ENCODE data around the gene CTDP1.
"Not testable (repeated sequence)": the region's sequence is repeated elsewhere in the genome, so short reads cannot be mapped to it uniquely, and the experiment has no call there.

The CTDP1 gene

DNA sequence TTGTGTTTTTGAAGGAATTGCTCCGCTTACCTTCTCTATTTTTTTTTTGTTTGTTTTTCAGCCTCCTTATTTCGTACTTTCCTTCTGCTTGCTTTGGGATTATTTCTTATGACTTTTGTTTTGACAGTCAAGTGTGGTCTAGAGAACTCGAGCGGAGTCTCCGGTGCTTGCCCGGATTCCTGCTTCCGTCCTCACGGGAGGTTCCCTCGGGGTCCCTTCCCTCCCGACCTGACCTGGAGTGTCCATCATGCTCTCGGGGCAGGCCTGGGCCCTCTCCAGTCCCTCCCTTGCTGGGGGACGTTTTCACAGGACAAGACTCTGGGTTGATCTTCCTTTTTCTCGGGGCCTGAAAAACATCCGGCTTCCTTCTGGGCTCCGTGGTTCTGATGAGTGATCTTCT lies 45.9 kb downstream of the CTDP1 start:
- DNase-seq (ENCODE audit: low spot score) = no peak

DNA sequence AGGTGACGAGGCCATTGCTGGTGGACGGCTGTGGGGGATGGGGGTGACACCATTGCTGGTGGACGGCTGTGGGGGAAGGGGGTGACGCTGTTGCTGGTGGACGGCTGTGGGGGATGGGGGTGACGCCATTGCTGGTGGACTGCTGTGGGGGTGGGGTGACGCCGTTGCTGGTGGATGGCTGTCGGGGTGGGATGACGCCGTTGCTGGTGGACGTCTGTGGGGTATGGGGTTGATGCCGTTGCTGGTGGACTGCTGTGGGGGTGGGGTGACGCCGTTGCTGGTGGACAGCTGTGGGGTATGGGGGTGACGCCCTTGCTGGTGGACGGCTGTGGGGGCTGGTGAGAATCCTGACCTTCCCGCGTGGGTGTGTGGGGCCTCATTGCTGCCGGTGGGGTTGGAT lies 47.1 kb downstream of the CTDP1 start:
- no peak for DNase-seq (ENCODE audit: low spot score)

GRCh38 chr18:79727211-79727610 lies 47.6 kb downstream of the CTDP1 start:
- DNase-seq (ENCODE audit: low spot score) = no peak

GRCh38 chr18:79728931-79729586 lies 49.5 kb downstream of the CTDP1 start:
- no peak for DNase-seq (ENCODE audit: low spot score)

DNA sequence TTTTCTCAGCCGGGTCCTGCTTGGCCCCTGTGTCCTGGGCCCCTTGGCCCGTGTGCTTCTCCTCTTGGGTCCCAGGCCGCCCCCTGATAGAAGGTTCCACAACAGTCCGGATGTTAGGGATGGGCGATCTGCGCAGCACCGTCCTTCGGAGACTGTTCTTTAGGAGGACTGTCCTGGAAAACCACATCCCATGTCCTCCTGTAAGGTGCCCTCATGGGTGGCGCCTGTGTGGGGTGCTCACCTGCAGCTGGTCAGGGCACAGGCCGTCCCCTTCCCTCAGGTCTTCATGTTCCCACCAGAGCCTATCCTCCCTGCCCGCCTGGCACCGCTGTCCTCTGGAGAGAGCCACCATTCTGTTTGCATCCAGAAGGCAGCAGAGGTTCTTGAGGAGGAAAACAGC lies 50.0 kb downstream of the CTDP1 start:
- DNase-seq (ENCODE audit: low spot score) = no peak

GRCh38 chr18:79730804-79731203 lies 51.2 kb downstream of the CTDP1 start:
- no peak for DNase-seq (ENCODE audit: low spot score)

DNA sequence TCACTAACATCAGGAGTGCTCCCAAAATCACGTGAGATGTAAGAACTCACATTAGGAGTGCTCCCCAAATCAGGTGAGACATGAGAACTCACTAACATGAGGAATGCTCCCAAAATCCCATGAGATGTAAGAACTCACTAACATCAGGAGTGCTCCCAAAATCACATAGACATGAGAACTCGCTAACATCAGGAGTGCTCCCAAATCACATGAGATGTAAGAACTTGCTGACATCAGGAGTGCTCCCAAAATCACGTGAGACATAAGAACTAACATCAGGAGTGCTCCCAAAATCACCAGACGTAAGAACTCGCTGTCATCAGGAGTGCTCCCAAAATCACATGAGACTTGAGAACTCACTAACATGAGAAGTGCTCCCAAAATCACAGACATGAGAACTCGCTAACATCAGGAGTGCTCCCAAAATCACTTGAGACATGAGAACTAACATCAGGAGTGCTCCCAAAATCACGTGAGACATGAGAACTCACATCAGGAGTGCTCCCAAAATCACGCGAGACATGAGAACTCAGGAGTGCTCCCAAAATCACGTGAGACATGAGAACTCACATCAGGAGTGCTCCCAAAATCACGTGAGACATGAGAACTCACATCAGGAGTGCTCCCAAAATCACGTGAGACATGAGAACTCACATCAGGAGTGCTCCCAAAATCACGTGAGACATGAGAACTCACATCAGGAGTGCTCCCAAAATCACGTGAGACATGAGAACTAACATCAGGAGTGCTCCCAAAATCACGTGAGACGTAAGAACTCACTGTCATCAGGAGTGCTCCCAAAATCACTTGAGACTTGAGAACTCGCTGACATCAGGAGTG lies 52.5 kb downstream of the CTDP1 start:
- not testable (repeated sequence) for DNase-seq (ENCODE audit: low spot score)

DNA sequence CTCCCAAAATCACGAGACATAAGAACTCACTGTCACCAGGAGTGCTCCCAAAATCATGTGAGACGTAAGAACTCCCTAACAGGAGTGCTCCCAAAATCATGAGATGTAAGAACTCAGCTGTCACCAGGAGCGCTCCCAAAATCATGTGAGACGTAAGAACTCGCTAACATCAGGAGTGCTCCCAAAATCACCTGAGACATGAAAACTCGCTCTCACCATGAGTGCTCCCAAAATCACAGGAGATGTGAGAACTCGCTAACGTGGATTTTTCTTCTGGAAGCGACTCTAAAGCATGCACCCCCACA lies 53.1 kb downstream of the CTDP1 start:
- DNase-seq (ENCODE audit: low spot score) = no peak

GRCh38 chr18:79733135-79733701 lies 53.6 kb downstream of the CTDP1 start:
- DNase-seq (ENCODE audit: low spot score) = no peak

DNA sequence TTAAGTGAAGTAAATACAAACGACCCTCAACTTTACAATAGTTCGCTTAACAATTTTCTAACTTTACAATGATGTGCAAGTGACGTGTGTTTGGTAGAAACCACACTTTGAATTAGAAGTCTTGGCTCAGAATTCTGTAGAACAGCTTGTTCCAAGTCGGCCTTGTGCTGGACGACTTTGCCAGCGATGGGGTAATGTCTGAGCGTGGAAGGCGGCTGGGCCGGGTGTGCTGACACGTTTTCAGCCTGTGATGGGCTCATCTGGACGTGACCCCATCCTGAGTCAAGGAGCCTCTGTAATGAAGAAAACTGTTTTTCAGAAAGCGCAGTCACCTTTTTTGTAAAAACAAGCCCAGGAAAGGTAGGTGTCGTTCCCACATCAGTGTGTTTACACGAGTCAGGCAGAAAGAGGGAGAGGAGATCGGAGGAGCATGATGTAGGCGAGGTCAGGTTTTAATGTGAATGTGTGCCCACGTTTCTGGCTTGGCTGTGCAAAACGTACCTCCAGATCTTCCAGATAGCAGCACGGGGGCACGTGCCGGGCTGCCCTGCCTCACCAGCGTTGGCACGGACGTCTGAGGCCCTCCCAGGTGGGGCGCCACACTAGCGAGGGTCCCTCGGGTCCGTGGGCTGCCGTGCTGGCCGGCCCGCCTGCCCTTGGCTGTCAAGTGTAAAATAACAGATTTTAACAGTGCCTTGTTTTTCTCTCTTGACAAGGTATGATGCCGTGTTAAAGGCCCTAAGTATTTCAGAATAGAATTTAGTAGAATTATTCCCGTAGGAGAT lies 54.6 kb downstream of the CTDP1 start:
- no peak for DNase-seq (ENCODE audit: low spot score)

GRCh38 chr18:79735071-79735980 lies 55.7 kb downstream of the CTDP1 start:
- DNase-seq (ENCODE audit: low spot score) = no peak

DNA sequence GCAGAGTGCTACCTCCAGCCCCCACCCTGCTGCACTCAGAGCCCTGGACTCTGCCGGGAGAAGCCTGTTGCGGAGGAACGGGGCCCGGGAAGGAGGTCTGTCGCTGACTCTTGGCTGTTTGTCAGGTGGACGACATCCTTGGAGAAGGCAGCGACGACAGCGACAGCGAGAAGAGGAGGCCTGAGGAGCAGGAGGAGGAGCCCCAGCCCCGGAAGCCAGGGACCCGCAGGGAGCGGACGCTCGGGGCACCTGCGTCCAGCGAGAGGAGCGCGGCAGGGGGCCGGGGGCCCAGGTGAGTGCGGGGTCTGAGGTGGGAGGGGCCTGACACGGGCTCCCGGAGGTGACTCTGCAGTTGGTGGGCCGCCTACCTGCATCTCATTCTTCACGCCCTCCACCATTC lies 56.6 kb downstream of the CTDP1 start:
- no peak for DNase-seq (ENCODE audit: low spot score)

DNA sequence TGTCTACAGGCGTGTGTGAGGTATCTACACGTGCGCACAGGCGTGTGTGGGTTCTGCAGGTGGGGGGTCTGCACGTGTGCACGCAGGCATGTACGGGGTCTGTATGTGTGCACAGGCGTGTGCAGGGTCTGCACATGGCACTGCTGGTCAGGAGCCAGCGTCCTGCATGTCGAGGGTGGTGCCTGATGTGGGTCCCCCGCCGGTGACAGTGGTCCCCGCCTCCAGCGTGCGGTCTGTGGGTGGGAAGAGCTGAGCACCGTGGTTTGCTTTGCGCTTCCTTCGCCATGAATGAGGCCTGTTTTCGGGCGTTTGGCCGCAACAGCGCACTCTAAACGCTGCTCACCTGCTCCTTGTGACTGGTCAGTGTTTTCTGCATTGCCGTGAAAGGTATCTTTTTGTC lies 57.2 kb downstream of the CTDP1 start:
- no peak for DNase-seq (ENCODE audit: low spot score)

DNA sequence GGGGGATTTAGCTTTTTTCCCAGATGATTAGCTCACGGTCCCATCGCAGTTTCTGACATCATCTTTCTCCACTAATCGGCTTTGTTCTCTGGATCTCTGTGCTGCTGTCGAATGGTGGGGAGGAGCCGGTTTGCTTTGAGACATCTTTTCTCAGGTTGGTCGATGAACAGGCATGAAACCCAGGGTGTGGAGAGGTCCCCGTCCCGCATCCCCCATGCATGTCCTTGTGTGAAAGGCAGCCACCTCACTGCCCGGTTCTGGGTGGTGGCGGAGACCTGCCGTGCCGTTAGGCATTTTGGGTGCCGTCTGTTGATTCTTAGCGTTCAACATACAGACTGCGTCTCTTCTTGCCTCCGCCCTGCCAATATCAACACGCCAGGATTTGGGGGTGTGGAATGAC lies 57.8 kb downstream of the CTDP1 start:
- no peak for DNase-seq (ENCODE audit: low spot score)

DNA sequence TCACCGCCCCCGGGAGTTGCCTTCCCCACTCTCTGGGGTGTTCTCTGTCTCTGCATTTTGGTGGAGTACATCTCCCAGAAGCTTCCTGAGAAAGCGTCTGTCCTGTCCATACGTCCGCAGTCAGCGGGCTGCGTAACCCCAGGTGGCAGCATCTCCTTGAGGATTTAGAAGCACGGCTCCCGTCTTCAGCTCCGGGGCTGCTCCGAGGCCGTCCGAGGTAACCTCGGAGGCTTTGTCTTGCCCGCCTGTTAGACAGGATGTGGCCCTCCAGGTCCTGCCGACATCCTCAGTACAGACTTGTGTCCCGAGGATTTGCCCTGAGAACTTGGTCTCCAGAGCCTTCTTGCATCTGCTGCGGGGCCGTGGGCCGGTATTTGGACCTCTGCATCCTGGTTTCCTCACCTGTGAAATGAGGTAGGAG lies 58.4 kb downstream of the CTDP1 start:
- no peak for DNase-seq (ENCODE audit: low spot score)

GRCh38 chr18:79738581-79739439 lies 59.2 kb downstream of the CTDP1 start:
- peak; percentile 85 for DNase-seq (ENCODE audit: low spot score)

DNA sequence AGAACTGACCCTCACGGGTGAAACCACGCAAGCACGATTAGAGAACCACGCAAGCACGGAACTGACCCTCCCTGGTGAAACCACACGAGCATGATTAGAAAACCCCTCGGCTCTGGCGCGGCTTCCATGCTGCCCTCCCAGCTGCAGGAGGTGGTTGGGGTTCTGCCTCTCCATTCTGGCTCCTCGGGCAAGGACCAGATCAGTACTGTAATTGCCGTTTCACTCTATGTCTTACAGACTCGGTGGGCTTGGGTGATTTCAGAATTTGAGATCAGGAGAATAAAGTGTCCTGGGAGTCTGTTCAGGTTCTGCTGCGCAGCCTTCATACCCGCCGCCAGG lies 59.8 kb downstream of the CTDP1 start:
- DNase-seq (ENCODE audit: low spot score) = no peak

- not testable (repeated sequence) for DNase-seq (ENCODE audit: low spot score)
Measured at GRCh38 chr18:79740047-79740446, 60.4 kb downstream of the CTDP1 start.

GRCh38 chr18:79740521-79741361 lies 61.1 kb downstream of the CTDP1 start:
- no peak for DNase-seq (ENCODE audit: low spot score)

DNA sequence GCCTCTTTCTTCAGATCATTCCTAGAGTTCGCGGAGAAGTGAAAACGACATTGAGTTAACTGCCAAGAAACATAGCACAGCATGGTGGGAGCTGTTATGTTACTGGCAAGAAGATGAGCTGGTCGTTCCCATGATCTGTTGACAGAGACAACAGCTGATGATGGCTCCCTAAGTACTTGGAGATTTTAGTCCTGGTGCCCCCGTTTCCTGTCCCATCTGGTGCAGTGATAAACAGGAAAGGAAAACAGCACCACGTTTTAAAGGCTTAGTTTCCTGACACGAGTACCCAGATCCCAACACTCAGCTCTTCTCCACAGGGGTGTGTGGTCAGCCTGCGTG lies 61.7 kb downstream of the CTDP1 start:
- DNase-seq (ENCODE audit: low spot score) = no peak
